ENCODE results near the gene MAML3. TPM values are rescaled to one million over a fixed set of nuclear protein-coding genes. Genes with fewer than 3 reads are reported as not detected.

The MAML3 gene
- total RNA-seq, 1 donor from 2014 or later: 21.8 TPM

DNA sequence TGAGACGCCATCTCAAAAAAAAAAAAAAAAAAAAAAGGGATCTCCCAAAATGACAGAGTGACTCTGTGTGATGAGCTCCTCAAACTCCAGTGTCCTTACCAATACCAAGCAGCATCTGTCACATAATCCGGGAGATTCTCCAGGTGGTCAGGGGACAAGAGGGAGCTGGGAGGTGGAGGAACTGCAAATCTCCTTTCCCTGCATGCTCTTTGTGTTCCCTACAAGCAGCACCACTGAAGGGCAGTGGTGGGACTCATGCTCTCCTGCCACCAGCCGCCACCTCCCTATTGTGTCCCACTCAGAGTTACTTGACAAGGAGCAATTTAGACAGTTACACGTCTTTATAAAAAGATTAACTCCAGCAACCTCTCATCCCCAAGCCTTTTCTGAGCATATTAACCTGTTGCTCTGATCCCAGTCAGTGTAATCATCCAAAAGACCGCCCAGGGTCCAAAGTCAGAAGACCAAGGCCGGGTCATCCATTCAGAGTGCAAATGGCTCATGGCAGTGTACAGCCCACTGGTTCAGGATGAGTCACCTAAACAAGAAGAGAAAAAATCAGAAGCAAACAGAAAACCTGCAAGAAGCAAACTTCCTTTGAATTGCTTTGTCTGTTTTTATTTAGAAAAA is 464.8 kb downstream of the MAML3 start:
- Mint-ChIP-seq H3K9me3 (peaks cover 5% of the 10 kb centered on the region), H3K4me3 (no peak overlapping the region), H3K4me1 (ENCODE audit: unreplicated experiment) (peaks cover 5% of the 10 kb centered on the region), H3K36me3 (peaks cover 17% of the 10 kb centered on the region), H3K27me3 (no peaks in the 10 kb centered on the region), H3K27ac (no peak overlapping the region)
- TF ChIP-seq, protein P1, sequence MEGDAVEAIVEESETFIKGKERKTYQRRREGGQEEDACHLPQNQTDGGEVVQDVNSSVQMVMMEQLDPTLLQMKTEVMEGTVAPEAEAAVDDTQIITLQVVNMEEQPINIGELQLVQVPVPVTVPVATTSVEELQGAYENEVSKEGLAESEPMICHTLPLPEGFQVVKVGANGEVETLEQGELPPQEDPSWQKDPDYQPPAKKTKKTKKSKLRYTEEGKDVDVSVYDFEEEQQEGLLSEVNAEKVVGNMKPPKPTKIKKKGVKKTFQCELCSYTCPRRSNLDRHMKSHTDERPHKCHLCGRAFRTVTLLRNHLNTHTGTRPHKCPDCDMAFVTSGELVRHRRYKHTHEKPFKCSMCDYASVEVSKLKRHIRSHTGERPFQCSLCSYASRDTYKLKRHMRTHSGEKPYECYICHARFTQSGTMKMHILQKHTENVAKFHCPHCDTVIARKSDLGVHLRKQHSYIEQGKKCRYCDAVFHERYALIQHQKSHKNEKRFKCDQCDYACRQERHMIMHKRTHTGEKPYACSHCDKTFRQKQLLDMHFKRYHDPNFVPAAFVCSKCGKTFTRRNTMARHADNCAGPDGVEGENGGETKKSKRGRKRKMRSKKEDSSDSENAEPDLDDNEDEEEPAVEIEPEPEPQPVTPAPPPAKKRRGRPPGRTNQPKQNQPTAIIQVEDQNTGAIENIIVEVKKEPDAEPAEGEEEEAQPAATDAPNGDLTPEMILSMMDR (conservative IDR thresholded peaks at IDR 0.05): no peak
- DNase-seq (ENCODE audit: extremely low spot score, unreplicated experiment): no peak

DNA sequence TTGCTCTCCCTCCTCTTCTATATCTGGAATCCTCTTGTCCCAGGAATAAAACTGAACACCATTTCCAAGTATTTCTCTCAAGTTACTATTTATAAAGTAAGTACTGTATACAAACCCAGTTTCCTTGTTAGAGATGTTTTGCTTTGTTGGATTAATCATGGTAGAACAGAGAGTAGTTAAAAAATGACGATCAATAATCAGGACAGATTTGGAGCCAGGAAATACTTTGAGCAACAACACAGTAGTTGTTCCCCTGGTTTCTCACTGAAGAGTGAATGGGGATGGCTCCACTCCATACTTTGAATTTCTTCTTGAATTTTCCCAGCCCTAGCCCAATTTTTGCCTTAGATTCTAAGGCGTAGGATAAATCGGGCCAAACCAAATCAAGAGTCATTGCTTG is 467.0 kb downstream of the MAML3 start:
- H3K4me3 Mint-ChIP-seq: no peak overlapping the region
- H3K27me3 Mint-ChIP-seq: no peaks in the 10 kb centered on the region
- TF ChIP-seq, protein P1 (conservative IDR thresholded peaks at IDR 0.05): no peak
- no peak for DNase-seq (ENCODE audit: extremely low spot score, unreplicated experiment)
- H3K9me3 Mint-ChIP-seq: peaks cover 10% of the 10 kb centered on the region
- H3K4me1 Mint-ChIP-seq (ENCODE audit: unreplicated experiment): peaks cover 7% of the 10 kb centered on the region
- H3K27ac Mint-ChIP-seq: no peak overlapping the region
- peaks cover 28% of the 10 kb centered on the region for H3K36me3 Mint-ChIP-seq

DNA sequence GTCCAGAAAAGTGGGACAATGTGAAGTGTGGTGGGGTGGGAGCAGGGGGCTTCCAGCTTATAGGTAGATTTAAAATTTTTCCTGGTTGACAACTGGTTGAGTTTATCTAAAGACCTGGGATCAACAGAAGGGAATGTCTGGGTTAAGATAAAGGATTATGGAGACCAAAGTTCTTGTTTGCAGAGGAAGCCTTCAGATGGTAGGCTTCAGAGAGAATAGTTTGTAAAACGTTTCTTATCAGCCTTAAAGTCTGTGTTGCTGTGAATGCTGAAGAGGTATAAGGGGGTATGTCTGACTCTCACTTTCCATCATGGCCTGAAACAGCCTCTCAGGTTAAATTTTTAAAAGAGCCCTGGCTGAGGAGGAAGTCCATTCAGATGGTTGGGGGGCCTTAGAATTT is 467.9 kb downstream of the MAML3 start:
- Mint-ChIP-seq H3K27me3 (no peaks in the 10 kb centered on the region), H3K36me3 (peaks cover 29% of the 10 kb centered on the region), H3K4me3 (no peak overlapping the region), H3K9me3 (peaks cover 10% of the 10 kb centered on the region), H3K27ac (no peak overlapping the region), H3K4me1 (ENCODE audit: unreplicated experiment) (peaks cover 7% of the 10 kb centered on the region)
- TF ChIP-seq, protein P1 (conservative IDR thresholded peaks at IDR 0.05): no peak
- DNase-seq (ENCODE audit: extremely low spot score, unreplicated experiment): no peak

DNA sequence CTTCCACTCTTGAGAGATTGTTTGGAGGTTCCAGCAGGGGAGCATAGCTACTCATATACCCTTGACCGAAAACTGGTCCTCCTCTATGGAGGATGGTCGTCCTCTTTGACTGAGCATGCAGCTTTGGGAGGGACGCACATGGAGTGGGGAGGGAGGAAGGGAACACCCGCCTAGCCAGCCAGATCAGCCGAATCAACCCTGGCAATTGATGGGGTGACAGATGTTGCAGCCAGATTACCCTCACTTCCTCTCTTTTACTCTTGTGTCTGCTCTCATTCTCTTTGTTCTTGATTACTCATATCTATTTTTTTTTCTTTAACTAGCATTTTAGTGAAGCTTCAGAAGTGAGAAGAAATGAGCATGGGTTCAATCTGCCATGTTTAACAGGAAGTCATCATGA is 468.8 kb downstream of the MAML3 start:
- H3K27ac Mint-ChIP-seq: no peak overlapping the region
- no peak overlapping the region for H3K4me3 Mint-ChIP-seq
- peaks cover 38% of the 10 kb centered on the region for H3K36me3 Mint-ChIP-seq
- DNase-seq (ENCODE audit: extremely low spot score, unreplicated experiment): no peak
- no peaks in the 10 kb centered on the region for H3K27me3 Mint-ChIP-seq
- peaks cover 7% of the 10 kb centered on the region for H3K4me1 Mint-ChIP-seq (ENCODE audit: unreplicated experiment)
- H3K9me3 Mint-ChIP-seq: peaks cover 10% of the 10 kb centered on the region
- TF ChIP-seq, protein P1 (conservative IDR thresholded peaks at IDR 0.05): no peak

DNA sequence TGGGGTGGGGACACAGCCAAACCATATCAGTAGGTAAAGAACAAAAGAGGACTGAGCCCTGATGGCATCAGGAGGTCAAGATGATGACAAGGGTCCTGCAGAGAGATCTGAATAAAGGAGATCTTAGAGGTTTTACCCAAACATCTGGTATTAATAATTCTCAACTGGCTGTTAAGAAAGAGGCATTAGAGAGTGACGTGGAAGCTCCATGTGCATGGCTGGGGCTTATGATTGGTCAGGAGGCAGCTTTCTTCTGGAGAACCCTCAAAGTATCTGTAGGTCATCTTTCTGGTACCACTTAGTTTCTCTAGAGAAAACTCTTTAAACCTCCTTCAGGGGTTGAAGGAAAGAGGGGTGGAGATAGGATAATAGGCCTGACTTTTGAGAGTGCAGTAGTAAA is 469.6 kb downstream of the MAML3 start:
- H3K27ac Mint-ChIP-seq: no peak overlapping the region
- H3K27me3 Mint-ChIP-seq: no peaks in the 10 kb centered on the region
- TF ChIP-seq, protein P1 (conservative IDR thresholded peaks at IDR 0.05): no peak
- H3K4me1 Mint-ChIP-seq (ENCODE audit: unreplicated experiment): peaks cover 7% of the 10 kb centered on the region
- H3K9me3 Mint-ChIP-seq: peaks cover 10% of the 10 kb centered on the region
- no peak for DNase-seq (ENCODE audit: extremely low spot score, unreplicated experiment)
- no peak overlapping the region for H3K4me3 Mint-ChIP-seq
- peaks cover 42% of the 10 kb centered on the region for H3K36me3 Mint-ChIP-seq
